Glutamatergic neuron (in vitro differentiated cells): ENCODE measurements around the gene ITPA. TPM values are rescaled to one million over a fixed set of nuclear protein-coding genes. Genes with fewer than 3 reads are reported as not detected.

Source experiments
- DNase-seq: peaks from one replicate; pipeline ENCODE4 v3.0.0; 2022
- H3K27ac Mint-ChIP-seq: one replicate; pipeline ENCODE4 v1.8.0; 2020; ENCODE audit warnings: mild to moderate bottlenecking, mixed read lengths, inconsistent platforms; ENCODE audit not compliant: unreplicated experiment
- H3K27me3 Mint-ChIP-seq: one replicate; pipeline ENCODE4 v1.8.0; 2020; ENCODE audit warnings: mild to moderate bottlenecking, moderate library complexity, mixed read lengths, inconsistent platforms; ENCODE audit not compliant: unreplicated experiment
- H3K36me3 Mint-ChIP-seq: one replicate; pipeline ENCODE4 v1.8.0; 2020; ENCODE audit warnings: mild to moderate bottlenecking, mixed read lengths, inconsistent platforms; ENCODE audit not compliant: unreplicated experiment
- H3K4me1 Mint-ChIP-seq: one replicate; pipeline ENCODE4 v1.8.0; 2020; ENCODE audit warnings: mild to moderate bottlenecking, low read depth, mixed read lengths, inconsistent platforms; ENCODE audit not compliant: unreplicated experiment
- H3K4me3 Mint-ChIP-seq: one replicate; pipeline ENCODE4 v1.8.0; 2020; ENCODE audit warnings: mild to moderate bottlenecking, mixed read lengths, inconsistent platforms; ENCODE audit not compliant: unreplicated experiment
- H3K9me3 Mint-ChIP-seq: one replicate; pipeline ENCODE4 v1.8.0; 2020; ENCODE audit warnings: mild to moderate bottlenecking, moderate library complexity, mixed read lengths, inconsistent platforms; ENCODE audit not compliant: unreplicated experiment
- CTCF ChIP-seq: fragments of 200-600 bp; sonication (generic); IDR thresholded peaks from one replicate; pipeline ENCODE4 v1.5.0; 2021; ENCODE audit not compliant: partially characterized antibody, unreplicated experiment
- total RNA-seq: library from RNA; stranded (reverse); fragmentation: NEBNext Ultra II Directional; extraction: Animal tissue kit (Norgen Biotek cat#: 25700); gene quantifications from one replicate; pipeline ENCODE4 v1.2.1, GENCODE V29; 2021; ENCODE audit not compliant: unreplicated experiment

ITPA gene
- total RNA-seq, 1 donor from 2014 or later: 72.1 TPM

DNA sequence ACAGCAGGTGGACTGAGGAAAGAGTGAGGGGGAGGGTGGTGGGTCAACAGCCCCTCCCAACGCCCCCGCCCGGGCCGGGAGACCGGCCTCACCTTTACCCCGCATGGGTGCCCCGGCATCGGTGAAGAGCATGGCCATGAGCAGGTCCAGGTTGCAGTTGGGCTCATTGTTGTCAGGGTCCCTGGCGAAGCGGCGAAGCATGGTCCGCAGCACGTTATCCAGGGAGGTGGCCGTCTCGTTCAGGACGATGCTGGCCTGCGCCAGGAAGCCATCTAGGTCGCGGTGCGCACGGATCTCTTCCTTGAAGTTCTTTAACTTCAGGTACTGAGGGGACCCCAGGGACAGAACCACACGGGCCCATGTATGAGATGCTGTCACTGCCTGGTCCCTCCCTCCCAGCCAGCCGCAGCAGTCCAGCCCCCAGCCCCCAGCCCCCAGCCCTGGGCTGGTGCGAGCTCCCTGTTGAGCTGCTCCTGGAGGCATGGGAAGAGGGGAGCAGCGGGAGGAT is 24.7 kb downstream of the ITPA start:
- TF ChIP-seq CTCF: no peak
- peaks cover 2% of the 10 kb centered on the region for H3K9me3 Mint-ChIP-seq
- H3K27ac Mint-ChIP-seq: no peak overlapping the region
- no peaks in the 10 kb centered on the region for H3K36me3 Mint-ChIP-seq
- DNase-seq: no peak
- H3K4me1 Mint-ChIP-seq: peaks cover 18% of the 10 kb centered on the region
- H3K4me3 Mint-ChIP-seq: no peak overlapping the region
- peaks cover 4% of the 10 kb centered on the region for H3K27me3 Mint-ChIP-seq

DNA sequence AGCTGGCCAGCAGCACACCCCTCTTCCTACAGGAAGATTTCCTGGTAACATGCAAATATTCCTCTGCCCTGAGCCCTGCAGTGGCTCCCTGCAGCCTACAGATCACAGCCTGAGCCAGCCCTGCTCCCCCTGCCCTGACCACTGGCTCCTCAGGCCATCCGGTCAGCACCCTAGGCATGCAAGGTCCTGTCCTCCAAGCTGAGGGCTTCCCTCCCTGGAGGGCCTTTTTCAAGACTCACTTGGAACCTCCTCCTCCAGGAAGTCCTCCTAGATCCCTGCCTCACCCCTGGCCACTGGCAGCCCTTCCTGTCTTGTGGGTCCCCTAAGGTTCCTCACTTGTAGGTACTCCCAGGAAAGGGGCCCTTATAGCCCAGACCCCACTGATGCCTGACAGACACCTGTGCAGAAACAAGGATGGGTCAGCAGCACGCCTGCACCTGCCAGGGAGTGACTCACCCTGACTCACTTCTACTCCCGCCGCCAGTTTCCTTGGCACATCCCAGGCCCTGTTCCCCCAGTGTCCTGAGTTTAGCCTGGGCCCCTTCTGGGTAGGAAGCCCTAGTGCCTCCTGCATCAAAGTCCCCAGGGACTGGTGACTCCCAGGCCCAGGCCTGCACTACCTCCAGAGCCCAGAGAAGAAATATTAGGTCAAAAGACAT is 26.5 kb downstream of the ITPA start:
- Mint-ChIP-seq H3K4me1 (peaks cover 18% of the 10 kb centered on the region), H3K9me3 (peaks cover 4% of the 10 kb centered on the region), H3K27me3 (peaks cover 9% of the 10 kb centered on the region), H3K36me3 (no peaks in the 10 kb centered on the region), H3K4me3 (no peak overlapping the region), H3K27ac (no peak overlapping the region)
- TF ChIP-seq CTCF: no peak
- DNase-seq: no peak

DNA sequence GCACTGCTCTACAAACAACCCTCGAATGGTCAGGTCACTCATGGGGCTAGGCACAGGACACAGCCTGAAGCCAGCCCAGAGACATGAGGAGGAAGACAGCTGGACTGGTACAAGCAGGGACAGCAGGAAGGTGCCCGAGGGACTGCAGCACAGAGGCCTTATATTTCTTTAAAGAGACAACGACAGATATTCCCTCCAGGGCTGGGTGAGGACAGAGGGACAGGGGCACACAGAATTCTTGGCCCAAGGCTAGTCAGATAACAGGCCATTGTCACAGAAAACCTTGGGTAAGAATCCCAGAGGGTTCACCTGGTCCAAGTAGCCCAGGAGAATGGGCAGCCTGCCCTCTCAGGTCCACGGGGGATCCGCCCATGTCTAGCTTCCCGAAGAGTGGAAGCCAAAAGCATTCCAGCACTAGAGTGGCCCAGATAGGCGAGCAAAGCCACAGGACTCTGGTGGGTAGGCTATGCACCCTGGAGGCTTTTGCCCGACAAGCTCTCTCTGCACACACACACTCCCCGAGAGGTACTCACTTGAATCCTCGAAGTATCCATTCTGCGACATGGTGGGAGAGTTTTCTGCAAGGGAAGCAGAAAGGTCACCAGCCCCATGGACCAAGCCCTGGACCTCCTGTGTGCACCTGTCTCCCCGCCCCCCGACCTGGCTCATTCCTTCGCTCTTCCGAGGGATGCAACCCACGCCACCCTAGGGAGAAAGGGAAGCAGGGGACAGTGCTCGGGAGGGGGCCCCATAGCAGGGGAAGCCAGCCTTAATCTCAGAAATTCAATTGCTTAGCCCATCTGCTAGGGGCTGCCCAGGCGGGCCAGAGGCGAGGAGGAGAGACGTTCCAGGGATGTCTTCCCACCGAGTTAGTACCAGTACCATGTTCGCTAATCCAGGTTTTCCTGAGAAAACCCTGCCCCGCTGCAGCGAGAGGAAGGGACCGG is 28.0 kb downstream of the ITPA start:
- peaks cover 16% of the 10 kb centered on the region for H3K27me3 Mint-ChIP-seq
- TF ChIP-seq CTCF: no peak
- H3K4me3 Mint-ChIP-seq: peak overlapping the region; percentile 80

GRCh38 chr20:3237958-3238615 is 28.8 kb downstream of the ITPA start:
- Mint-ChIP-seq H3K27ac (no peak overlapping the region), H3K4me1 (peaks cover 18% of the 10 kb centered on the region), H3K9me3 (peaks cover 9% of the 10 kb centered on the region), H3K27me3 (peaks cover 18% of the 10 kb centered on the region), H3K4me3 (peak overlapping the region; percentile 74), H3K36me3 (no peaks in the 10 kb centered on the region)
- peak; percentile 19 for TF ChIP-seq CTCF
- peak; percentile 39 for DNase-seq

More for the DNA sequence above, 28.0 kb downstream of the ITPA start:
- DNase-seq: no peak
- H3K9me3 Mint-ChIP-seq: peaks cover 9% of the 10 kb centered on the region
- no peak overlapping the region for H3K27ac Mint-ChIP-seq
- H3K4me1 Mint-ChIP-seq: peaks cover 18% of the 10 kb centered on the region
- H3K36me3 Mint-ChIP-seq: no peaks in the 10 kb centered on the region
